Gastroesophageal sphincter (tissue), 3 donors: ENCODE data around the gene HSPB8.
A peak's percentile ranks its signal among the peaks of the same experiment; 100 is the strongest.

Source experiments
- POLR2AphosphoS5 ChIP-seq: sonication (generic); formaldehyde crosslinking; IDR thresholded peaks from one replicate; pipeline ENCODE4 v1.6.1; 2017; ENCODE audit warnings: antibody characterized with exemption
- TF ChIP-seq, protein P1 (sequence below), 4 experiments: fragments of 200-600 bp in 2 of 4; fragments of 450-650 bp in 2 of 4; sonication (generic) in 1 of 4; IDR thresholded peaks; one replicate each; pipeline ENCODE4 v1.5.1; 2017 to 2019; ENCODE audit warnings: antibody characterized with exemption in 4 of 4, mild to moderate bottlenecking in 2 of 4, moderate library complexity in 2 of 4

DNA sequence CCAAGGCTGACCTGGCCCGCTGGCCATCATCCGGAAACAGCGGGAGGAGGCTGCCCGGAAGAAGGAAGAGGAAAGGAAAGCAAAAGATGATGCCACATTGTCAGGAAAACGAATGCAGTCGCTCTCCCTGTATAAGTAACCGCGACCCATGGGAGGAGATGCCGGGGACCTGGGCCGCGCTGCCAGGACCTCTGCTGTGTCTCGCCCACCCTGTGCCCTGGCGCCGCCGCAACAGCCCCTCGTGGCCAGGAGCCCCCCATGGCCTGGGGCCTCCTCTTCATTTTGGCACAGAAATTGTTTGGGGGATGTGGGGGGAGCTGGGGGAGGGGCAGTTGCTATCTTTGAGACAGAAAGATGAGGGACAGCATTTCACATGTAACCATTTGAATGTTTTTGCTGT is 16.5 kb downstream of the HSPB8 start:
- TF ChIP-seq, protein P1, sequence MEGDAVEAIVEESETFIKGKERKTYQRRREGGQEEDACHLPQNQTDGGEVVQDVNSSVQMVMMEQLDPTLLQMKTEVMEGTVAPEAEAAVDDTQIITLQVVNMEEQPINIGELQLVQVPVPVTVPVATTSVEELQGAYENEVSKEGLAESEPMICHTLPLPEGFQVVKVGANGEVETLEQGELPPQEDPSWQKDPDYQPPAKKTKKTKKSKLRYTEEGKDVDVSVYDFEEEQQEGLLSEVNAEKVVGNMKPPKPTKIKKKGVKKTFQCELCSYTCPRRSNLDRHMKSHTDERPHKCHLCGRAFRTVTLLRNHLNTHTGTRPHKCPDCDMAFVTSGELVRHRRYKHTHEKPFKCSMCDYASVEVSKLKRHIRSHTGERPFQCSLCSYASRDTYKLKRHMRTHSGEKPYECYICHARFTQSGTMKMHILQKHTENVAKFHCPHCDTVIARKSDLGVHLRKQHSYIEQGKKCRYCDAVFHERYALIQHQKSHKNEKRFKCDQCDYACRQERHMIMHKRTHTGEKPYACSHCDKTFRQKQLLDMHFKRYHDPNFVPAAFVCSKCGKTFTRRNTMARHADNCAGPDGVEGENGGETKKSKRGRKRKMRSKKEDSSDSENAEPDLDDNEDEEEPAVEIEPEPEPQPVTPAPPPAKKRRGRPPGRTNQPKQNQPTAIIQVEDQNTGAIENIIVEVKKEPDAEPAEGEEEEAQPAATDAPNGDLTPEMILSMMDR (IDR thresholded peaks at IDR 0.05): no peak
- TF ChIP-seq POLR2AphosphoS5: peak; percentile 4
